Activated CD4-positive, alpha-beta T cell treated with anti-CD3 and anti-CD28 coated beads, Interleukin-10, Interleukin-2, amounts not matched to agents 100 ng/mL and 50 ng/mL, durations not matched to agents 16 hours and 8 hours (primary cell): ENCODE measurements around the gene UQCC2.
A peak's percentile ranks its signal among the peaks of the same experiment; 100 is the strongest.

Source experiments
- DNase-seq: peaks from one replicate; pipeline ENCODE4 v3.0.0-alpha.2; 2020

UQCC2 gene

GRCh38 chr6:33724102-33725023, 12.9 kb upstream of the UQCC2 start:
- DNase-seq: no peak

GRCh38 chr6:33723371-33724085, 12.0 kb upstream of the UQCC2 start:
- DNase-seq: no peak

GRCh38 chr6:33722103-33722623, 10.7 kb upstream of the UQCC2 start:
- DNase-seq: no peak

GRCh38 chr6:33721508-33721907, 10.0 kb upstream of the UQCC2 start:
- no peak for DNase-seq

- no peak for DNase-seq
These were observed 9.5 kb upstream of the UQCC2 start for GRCh38 chr6:33720998-33721397.

GRCh38 chr6:33719326-33719987, 8.0 kb upstream of the UQCC2 start:
- no peak for DNase-seq

- no peak for DNase-seq
These were observed 7.2 kb upstream of the UQCC2 start for GRCh38 chr6:33718713-33719112.

- no peak for DNase-seq
These were observed 6.5 kb upstream of the UQCC2 start for GRCh38 chr6:33717934-33718455.

- no peak for DNase-seq
These were observed 5.6 kb upstream of the UQCC2 start for GRCh38 chr6:33716890-33717632.

- no peak for DNase-seq
These were observed 4.9 kb upstream of the UQCC2 start for GRCh38 chr6:33716379-33716778.

GRCh38 chr6:33714385-33715040, 3.0 kb upstream of the UQCC2 start:
- DNase-seq: no peak

- DNase-seq: no peak
These were observed 2.3 kb upstream of the UQCC2 start for GRCh38 chr6:33713786-33714185.

- DNase-seq: no peak
These were observed 1.4 kb upstream of the UQCC2 start for GRCh38 chr6:33712914-33713313.

- DNase-seq: peak; percentile 22
These were observed 991 bp downstream of the UQCC2 start for GRCh38 chr6:33710296-33711121.

- DNase-seq: no peak
These were observed 1.8 kb downstream of the UQCC2 start for GRCh38 chr6:33709605-33710295.

GRCh38 chr6:33708516-33709204, 2.8 kb downstream of the UQCC2 start:
- DNase-seq: no peak

GRCh38 chr6:33707771-33708170, 3.7 kb downstream of the UQCC2 start:
- no peak for DNase-seq

- DNase-seq: no peak
These were observed 5.4 kb downstream of the UQCC2 start for GRCh38 chr6:33705955-33706725.
